GM23338 (cell line): ENCODE results near the gene MCM3AP. TPM values are rescaled to one million over a fixed set of nuclear protein-coding genes. Genes with fewer than 3 reads are reported as not detected.

Experiments
- ATAC-seq: fragments of 200-7000 bp; cut with Tn5 transposase; 3 replicates; pipeline ENCODE4 v1.9.1; 2020
- DNase-seq: peaks from one replicate; pipeline ENCODE4 v3.0.0-alpha.2; 2015; ENCODE audit warnings: low spot score
- H2AFZ ChIP-seq: fragments of 200-600 bp; sonication (generic); 2 replicates; pipeline ENCODE4 v1.8.0; 2016; ENCODE audit warnings: antibody characterized with exemption, mild to moderate bottlenecking, moderate library complexity
- H3F3A ChIP-seq: fragments of 200-600 bp; sonication (generic); replicated peaks from 2 replicates; pipeline ENCODE4 v1.8.0; 2017; ENCODE audit warnings: antibody characterized with exemption, mixed run types, low read depth
- H3K27ac ChIP-seq: fragments of 200-600 bp; sonication (generic); 2 replicates; pipeline ENCODE4 v1.6.1; 2016; ENCODE audit warnings: low read depth
- H3K27me3 ChIP-seq: fragments of 200-600 bp; sonication (generic); 2 replicates; pipeline ENCODE4 v1.8.0; 2016; ENCODE audit warnings: mild to moderate bottlenecking, mixed run types, moderate library complexity; ENCODE audit not compliant: insufficient read depth
- H3K36me3 ChIP-seq: fragments of 200-600 bp; sonication (generic); 2 replicates; pipeline ENCODE4 v1.8.0; 2016; ENCODE audit warnings: mild to moderate bottlenecking; ENCODE audit not compliant: insufficient read depth
- H3K4me1 ChIP-seq: fragments of 200-600 bp; sonication (generic); 2 replicates; pipeline ENCODE4 v1.8.0; 2016; ENCODE audit warnings: mild to moderate bottlenecking, moderate library complexity; ENCODE audit not compliant: insufficient read depth
- H3K4me2 ChIP-seq: fragments of 200-600 bp; sonication (generic); 2 replicates; pipeline ENCODE4 v1.7.1; 2017; ENCODE audit warnings: mixed run types
- H3K4me3 ChIP-seq: fragments of 200-600 bp; sonication (generic); 2 replicates; pipeline ENCODE4 v1.6.1; 2016; ENCODE audit warnings: mixed run types
- H3K79me2 ChIP-seq: fragments of 200-600 bp; sonication (generic); replicated peaks from 2 replicates; pipeline ENCODE4 v1.8.0; 2017; ENCODE audit warnings: mild to moderate bottlenecking; ENCODE audit not compliant: insufficient read depth
- H3K9me2 ChIP-seq: fragments of 200-600 bp; sonication (generic); 2 replicates; pipeline ENCODE4 v1.8.0; 2017; ENCODE audit not compliant: insufficient read depth
- H4K20me1 ChIP-seq: fragments of 200-600 bp; sonication (generic); replicated peaks from 2 replicates; pipeline ENCODE4 v1.8.0; 2017; ENCODE audit warnings: mild to moderate bottlenecking; ENCODE audit not compliant: insufficient read depth
- H3K27ac Mint-ChIP-seq: 2 replicates; pipeline ENCODE4 v1.8.0; 2020; ENCODE audit warnings: inconsistent platforms, mild to moderate bottlenecking, moderate library complexity, mixed read lengths
- H3K27me3 Mint-ChIP-seq: 3 replicates; pipeline ENCODE4 v1.8.0; 2022; ENCODE audit warnings: low read depth, mild to moderate bottlenecking, moderate library complexity, mixed read lengths, inconsistent platforms; ENCODE audit not compliant: insufficient read depth, poor library complexity
- H3K36me3 Mint-ChIP-seq: 3 replicates; pipeline ENCODE4 v1.8.0; 2021; ENCODE audit warnings: low read depth, mild to moderate bottlenecking, inconsistent platforms, moderate library complexity, mixed read lengths
- H3K4me1 Mint-ChIP-seq: 3 replicates; pipeline ENCODE4 v1.8.0; 2020; ENCODE audit warnings: mild to moderate bottlenecking, inconsistent platforms, mixed read lengths
- H3K4me3 Mint-ChIP-seq: 3 replicates; pipeline ENCODE4 v1.8.0; 2021; ENCODE audit warnings: moderate library complexity, mild to moderate bottlenecking, inconsistent platforms, mixed read lengths
- H3K9me3 Mint-ChIP-seq: 3 replicates; pipeline ENCODE4 v1.8.0; 2020; ENCODE audit warnings: moderate library complexity, mild to moderate bottlenecking, inconsistent platforms, mixed read lengths
- CREB1 ChIP-seq: fragments of 250-450 bp; sonication (Bioruptor Pico); IDR thresholded peaks from 2 replicates; pipeline ENCODE4 v1.5.0; 2020; ENCODE audit warnings: low read depth, mild to moderate bottlenecking, moderate library complexity
- CTCF ChIP-seq, 2 experiments: fragments of 200-600 bp in 1 of 2; sonication (generic) in 1 of 2; conservative IDR thresholded peaks; 2 replicates each; pipeline versions ENCODE4 v1.5.1 to v1.6.1; 2016 to 2017; ENCODE audit warnings: antibody characterized with exemption in 2 of 2, low read depth in 2 of 2, mild to moderate bottlenecking in 2 of 2, moderate library complexity in 1 of 2
- EZH2 ChIP-seq: fragments of 200-600 bp; sonication (generic); IDR thresholded peaks from one replicate; pipeline ENCODE4 v1.8.0; 2017; ENCODE audit warnings: antibody characterized with exemption, mild to moderate bottlenecking, low read depth; ENCODE audit not compliant: unreplicated experiment
- EZH2phosphoT487 ChIP-seq: fragments of 200-600 bp; sonication (generic); IDR thresholded peaks from one replicate; pipeline ENCODE4 v1.8.1; 2018; ENCODE audit warnings: antibody characterized with exemption; ENCODE audit not compliant: unreplicated experiment
- STAT1 ChIP-seq: IDR thresholded peaks from one replicate; pipeline ENCODE4 v1.6.1; 2016; ENCODE audit warnings: antibody characterized with exemption; ENCODE audit not compliant: unreplicated experiment
- ZNF114 ChIP-seq: fragments of 250-450 bp; sonication (Bioruptor Pico); IDR thresholded peaks from 2 replicates; pipeline ENCODE4 v1.5.0; 2020; ENCODE audit warnings: mild to moderate bottlenecking, moderate library complexity
- ZNF331 ChIP-seq: fragments of 250-450 bp; sonication (Bioruptor Pico); IDR thresholded peaks from 2 replicates; pipeline ENCODE4 v1.5.0; 2020; ENCODE audit warnings: low read depth, mild to moderate bottlenecking, moderate library complexity
- ZNF462 ChIP-seq: fragments of 250-450 bp; sonication (Bioruptor Pico); IDR thresholded peaks from 2 replicates; pipeline ENCODE4 v1.5.0; 2020; ENCODE audit warnings: mild to moderate bottlenecking, moderate library complexity
- polyA plus RNA-seq: library from polyadenylated mRNA; unstranded; fragments of >200 nt; fragmentation: Nextera tagmentation; extraction: Ambion mirVana; gene quantifications from 2 replicates; pipeline ENCODE4 v1.2.1, GENCODE V29; 2016
- total RNA-seq: library from RNA; depleted of rRNA; stranded (reverse); fragments of >200 nt; shearing (Covaris generic); gene quantifications from 2 replicates; pipeline ENCODE4 v1.2.3, GENCODE V29; 2014

MCM3AP gene
- total and polyA plus RNA-seq, 2 experiments from 2014 or later, result 39.2 to 123 TPM

GRCh38 chr21:46206163-46207005 is 79.0 kb downstream of the MCM3AP start (continued):
- TF ChIP-seq ZNF462 (CRISPR knock-in tag) (no peak), EZH2phosphoT487 (no peak), ZNF114 (CRISPR knock-in tag) (no peak), CTCF (conservative IDR thresholded peaks at IDR 0.05; ENCODE audit: low read depth in 2 of 2) (no peak), ZNF331 (CRISPR knock-in tag) (no peak), STAT1 (no peak)

- Histone ChIP-seq H3K9me2 (no peaks in the 10 kb centered on the region), H3K4me2 (no peak overlapping the region), H3K36me3 (peaks cover 23% of the 10 kb centered on the region), H3K4me1 (no peaks in the 10 kb centered on the region), H3K27ac (no peak overlapping the region), H3K4me3 (no peak overlapping the region), H3K79me2 (no peaks in the 10 kb centered on the region; the same call in 1 of the 2 replicates), H3K27me3 (no peaks in the 10 kb centered on the region), H4K20me1 (0 out of 2 replicates have a peak, but pooled peaks cover 10% of the 10 kb centered on the region), H2AFZ (no peak overlapping the region), H3F3A (no peaks in the 10 kb centered on the region)
- no peak overlapping the region for H3K27ac Mint-ChIP-seq
- peaks cover 56% of the 10 kb centered on the region for H3K36me3 Mint-ChIP-seq
- peaks cover 6% of the 10 kb centered on the region for H3K27me3 Mint-ChIP-seq
- DNase-seq (no peak), ATAC-seq (no peak)
- peaks cover 4% of the 10 kb centered on the region for H3K4me1 Mint-ChIP-seq
- no peaks in the 10 kb centered on the region for H3K9me3 Mint-ChIP-seq
- no peak overlapping the region for H3K4me3 Mint-ChIP-seq
- TF ChIP-seq EZH2 (no peak), CREB1 (CRISPR knock-in tag) (no peak)
Measured at GRCh38 chr21:46205766-46206162, 79.6 kb downstream of the MCM3AP start.
